Gastrocnemius medialis (tissue), 4 donors: ENCODE measurements around the gene MAOA. TPM values are rescaled to one million over a fixed set of nuclear protein-coding genes. Genes with fewer than 3 reads are reported as not detected.
A peak's percentile ranks its signal among the peaks of the same experiment; 100 is the strongest.

ENCODE experiments used
- ATAC-seq, 2 donors: fragments of 150-250 bp; one replicate each; pipeline ENCODE4 v1.9.1; 2016
- DNase-seq, 2 donors: peaks; one replicate each; pipeline ENCODE4 v3.0.0-alpha.2; 2019
- H3K27ac ChIP-seq, 4 donors: fragments of 200-600 bp; sonication (generic); 1 replicate in 1 of 4; 2 replicates in 3 of 4; pipeline ENCODE4 v1.5.1; 2016 to 2018; ENCODE audit warnings: mild to moderate bottlenecking in 2 of 4, moderate library complexity in 1 of 4
- H3K27me3 ChIP-seq, 3 donors: fragments of 200-600 bp; sonication (generic) in 2 of 3; 1 replicate in 1 of 3; 2 replicates in 2 of 3; pipeline versions ENCODE4 v1.5.1 to v1.6.0; 2016 to 2019; ENCODE audit warnings: mild to moderate bottlenecking in 1 of 3, moderate library complexity in 1 of 3
- H3K36me3 ChIP-seq, 2 donors: fragments of 200-600 bp; sonication (generic) in 1 of 2; one replicate each; pipeline ENCODE4 v1.5.1; 2017 to 2018
- H3K4me1 ChIP-seq, 2 donors: fragments of 200-600 bp; sonication (generic) in 1 of 2; one replicate each; pipeline ENCODE4 v1.5.1; 2016 to 2017; ENCODE audit warnings: mild to moderate bottlenecking in 2 of 2
- H3K4me3 ChIP-seq, 4 donors: fragments of 200-600 bp; sonication (generic) in 3 of 4; 1 replicate in 1 of 4; 2 replicates in 3 of 4; pipeline ENCODE4 v1.5.1; 2016 to 2019; ENCODE audit warnings: mild to moderate bottlenecking in 2 of 4
- H3K9me3 ChIP-seq, 3 donors: fragments of 200-600 bp; sonication (generic) in 2 of 3; 1 replicate in 1 of 3; 2 replicates in 2 of 3; pipeline ENCODE4 v1.5.1; 2016 to 2019
- CTCF ChIP-seq, 5 experiments: fragments of 450-650 bp in 3 of 5; fragments of 200-600 bp in 2 of 5; sonication (generic) in 2 of 5; IDR thresholded peaks in 4 of 5; conservative IDR thresholded peaks in 1 of 5; 1 replicate in 4 of 5; 2 replicates in 1 of 5; pipeline ENCODE4 v1.5.1; 2016 to 2019; ENCODE audit warnings: antibody characterized with exemption in 5 of 5, mild to moderate bottlenecking in 3 of 5, moderate library complexity in 3 of 5
- POLR2A ChIP-seq, 2 donors: fragments of 450-650 bp; IDR thresholded peaks; one replicate each; pipeline ENCODE4 v1.6.1; 2017; ENCODE audit warnings: antibody characterized with exemption in 2 of 2, mild to moderate bottlenecking in 2 of 2, moderate library complexity in 2 of 2
- in situ Hi-C, 4 donors: fragments of 200-750 bp; cut with MboI; loops; one replicate each; pipeline versions ENCODE4 v1.15.0 to v1.8.0; 2017; ENCODE audit warnings: low sequenced_read_pairs in 4 of 4
- intact Hi-C: fragments of 100-400 bp; cut with DNase I; formaldehyde crosslinking; loops from one replicate; pipeline ENCODE4 v1.15.1; 2023; ENCODE audit warnings: low total_unique reads
- total RNA-seq, 4 donors: library from RNA; depleted of rRNA; stranded (reverse); fragments of >200 nt; gene quantifications; one replicate each; pipeline versions ENCODE4 v1.1.0 to v1.2.3, GENCODE V29; 2016

Gene MAOA
- total RNA-seq, 4 donors from 2014 or later: 25.2 to 244 (median 109) TPM

GRCh38 chrX:43644124-43644701 lies 11.9 kb upstream of the MAOA start:
- Histone ChIP-seq H3K9me3 (no peaks in the 10 kb centered on the region), H3K36me3 (no peaks in the 10 kb centered on the region), H3K27me3 (no peaks in the 10 kb centered on the region), H3K4me3 (no peak overlapping the region), H3K27ac (no peak overlapping the region), H3K4me1 (no peaks in the 10 kb centered on the region)
- intact Hi-C loops: no loop called here
- DNase-seq (no peak), ATAC-seq (no peak)
- no peak for TF ChIP-seq CTCF (IDR thresholded peaks at IDR 0.05 in 4 of 5, conservative IDR thresholded peaks at IDR 0.05 in 1 of 5)
- no peak for TF ChIP-seq POLR2A (IDR thresholded peaks at IDR 0.05)
- in situ Hi-C loops: no loop called here

DNA sequence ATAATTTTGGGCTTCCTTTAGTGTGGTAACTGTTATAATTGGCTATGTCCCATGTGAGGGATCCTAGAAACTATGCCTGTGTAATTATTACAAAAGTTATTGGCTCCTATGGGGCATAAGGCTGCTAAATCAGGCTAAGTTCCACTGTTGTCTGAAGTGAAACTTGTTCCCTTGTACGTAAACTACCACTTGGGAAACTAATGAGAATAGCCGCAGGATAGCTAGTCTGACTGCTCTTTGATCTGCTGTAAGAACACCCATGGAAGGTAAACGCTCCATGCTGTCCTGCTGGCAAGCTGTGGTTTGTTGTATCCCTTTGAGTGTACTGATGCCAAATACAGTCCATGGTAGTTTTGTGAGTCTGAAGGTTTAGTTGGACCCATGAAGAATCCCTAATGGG lies 9.3 kb upstream of the MAOA start:
- DNase-seq: no peak
- no peak overlapping the region for H3K27ac ChIP-seq
- no peak for ATAC-seq
- no peaks in the 10 kb centered on the region for H3K4me1 ChIP-seq
- no peaks in the 10 kb centered on the region for H3K27me3 ChIP-seq
- H3K36me3 ChIP-seq: no peaks in the 10 kb centered on the region
- intact Hi-C loops (no loop called here), in situ Hi-C loops (no loop called here)
- H3K4me3 ChIP-seq: no peak overlapping the region
- TF ChIP-seq POLR2A (IDR thresholded peaks at IDR 0.05): no peak
- TF ChIP-seq CTCF (IDR thresholded peaks at IDR 0.05 in 4 of 5, conservative IDR thresholded peaks at IDR 0.05 in 1 of 5): no peak
- H3K9me3 ChIP-seq: no peaks in the 10 kb centered on the region

DNA sequence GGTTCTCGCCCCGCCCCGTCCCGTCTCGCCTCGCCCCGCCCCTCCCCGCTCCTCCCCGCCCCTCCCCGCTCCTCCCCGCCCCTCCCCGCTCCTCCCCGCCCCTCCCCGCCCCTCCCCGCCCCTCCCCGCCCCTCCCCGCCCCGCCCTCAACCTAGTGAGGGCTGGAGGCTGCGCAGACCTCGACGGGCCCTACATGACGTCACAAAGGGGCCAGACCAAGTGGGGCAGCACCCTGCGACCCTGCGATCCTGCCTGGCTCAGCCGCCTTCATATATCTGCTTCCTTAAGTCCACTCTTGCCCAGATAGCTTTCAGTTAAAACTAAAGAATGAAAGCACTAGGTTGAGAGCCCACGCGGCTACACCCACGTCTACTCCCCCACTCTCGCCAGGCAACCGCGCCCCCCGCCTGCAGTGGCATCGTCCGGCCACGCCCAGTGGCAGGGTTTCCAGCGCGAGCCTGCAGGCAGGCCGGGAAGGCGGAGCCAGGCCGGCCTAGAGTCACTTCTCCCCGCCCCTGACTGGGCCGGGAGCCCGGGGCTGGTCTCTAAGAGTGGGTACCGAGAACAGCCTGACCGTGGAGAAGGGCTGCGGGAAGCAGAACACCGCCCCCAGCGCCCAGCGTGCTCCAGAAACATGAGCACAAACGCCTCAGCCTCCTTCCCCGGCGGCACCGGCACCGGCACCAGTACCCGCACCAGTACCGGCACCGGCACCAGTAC lies 1.5 kb upstream of the MAOA start:
- DNase-seq (peak; percentile 77 to 94), ATAC-seq (peak; percentile 80 to 89)
- H3K27ac ChIP-seq: peak overlapping the region; percentile 76 to 96 (median 88)
- H3K9me3 ChIP-seq: no peaks in the 10 kb centered on the region
- H3K36me3 ChIP-seq: no peaks in the 10 kb centered on the region
- no peaks in the 10 kb centered on the region for H3K27me3 ChIP-seq
- intact Hi-C loops: loop anchor here (2.0 to 5.0 kb wide), 3 partner anchors 54 to 88 kb away; no protein-coding TSS in a partner anchor
- peak overlapping the region; percentile 67 to 77 (median 72) for H3K4me3 ChIP-seq
- TF ChIP-seq CTCF (IDR thresholded peaks at IDR 0.05 in 4 of 5, conservative IDR thresholded peaks at IDR 0.05 in 1 of 5) (peak in 3 of 5 experiments; percentile 23 to 34 (median 30)), POLR2A (IDR thresholded peaks at IDR 0.05) (peak; percentile 71 to 92)
- no peaks in the 10 kb centered on the region for H3K4me1 ChIP-seq
- in situ Hi-C loops: no loop called here

GRCh38 chrX:43655151-43656004 lies 721 bp upstream of the MAOA start:
- intact Hi-C loops (loop anchor here (2.0 to 5.0 kb wide), 3 partner anchors 53 to 87 kb away; no protein-coding TSS in a partner anchor), in situ Hi-C loops (no loop called here)
- DNase-seq: peak in 1 of 2 donors; percentile 55
- TF ChIP-seq POLR2A (IDR thresholded peaks at IDR 0.05) (no peak), CTCF (IDR thresholded peaks at IDR 0.05 in 4 of 5, conservative IDR thresholded peaks at IDR 0.05 in 1 of 5) (peak in 1 of 5 experiments; percentile 10)
- peak overlapping the region; percentile 67 to 77 (median 72) for H3K4me3 ChIP-seq
- H3K9me3 ChIP-seq: no peaks in the 10 kb centered on the region
- ATAC-seq: peak; percentile 16 to 49
- H3K36me3 ChIP-seq: no peaks in the 10 kb centered on the region
- peak overlapping the region; percentile 76 to 96 (median 88) for H3K27ac ChIP-seq
- no peaks in the 10 kb centered on the region for H3K4me1 ChIP-seq
- H3K27me3 ChIP-seq: no peaks in the 10 kb centered on the region
